GM23338 (cell line): ENCODE results near the gene RBM34. TPM values are rescaled to one million over a fixed set of nuclear protein-coding genes. Genes with fewer than 3 reads are reported as not detected.

Source experiments
- ATAC-seq: fragments of 200-7000 bp; cut with Tn5 transposase; 3 replicates; pipeline ENCODE4 v1.9.1; 2020
- DNase-seq: peaks from one replicate; pipeline ENCODE4 v3.0.0-alpha.2; 2015; ENCODE audit warnings: low spot score
- H2AFZ ChIP-seq: fragments of 200-600 bp; sonication (generic); 2 replicates; pipeline ENCODE4 v1.8.0; 2016; ENCODE audit warnings: antibody characterized with exemption, mild to moderate bottlenecking, moderate library complexity
- H3F3A ChIP-seq: fragments of 200-600 bp; sonication (generic); replicated peaks from 2 replicates; pipeline ENCODE4 v1.8.0; 2017; ENCODE audit warnings: antibody characterized with exemption, mixed run types, low read depth
- H3K27ac ChIP-seq: fragments of 200-600 bp; sonication (generic); 2 replicates; pipeline ENCODE4 v1.6.1; 2016; ENCODE audit warnings: low read depth
- H3K27me3 ChIP-seq: fragments of 200-600 bp; sonication (generic); 2 replicates; pipeline ENCODE4 v1.8.0; 2016; ENCODE audit warnings: mild to moderate bottlenecking, mixed run types, moderate library complexity; ENCODE audit not compliant: insufficient read depth
- H3K36me3 ChIP-seq: fragments of 200-600 bp; sonication (generic); 2 replicates; pipeline ENCODE4 v1.8.0; 2016; ENCODE audit warnings: mild to moderate bottlenecking; ENCODE audit not compliant: insufficient read depth
- H3K4me1 ChIP-seq: fragments of 200-600 bp; sonication (generic); 2 replicates; pipeline ENCODE4 v1.8.0; 2016; ENCODE audit warnings: mild to moderate bottlenecking, moderate library complexity; ENCODE audit not compliant: insufficient read depth
- H3K4me2 ChIP-seq: fragments of 200-600 bp; sonication (generic); 2 replicates; pipeline ENCODE4 v1.7.1; 2017; ENCODE audit warnings: mixed run types
- H3K4me3 ChIP-seq: fragments of 200-600 bp; sonication (generic); 2 replicates; pipeline ENCODE4 v1.6.1; 2016; ENCODE audit warnings: mixed run types
- H3K79me2 ChIP-seq: fragments of 200-600 bp; sonication (generic); replicated peaks from 2 replicates; pipeline ENCODE4 v1.8.0; 2017; ENCODE audit warnings: mild to moderate bottlenecking; ENCODE audit not compliant: insufficient read depth
- H3K9me2 ChIP-seq: fragments of 200-600 bp; sonication (generic); 2 replicates; pipeline ENCODE4 v1.8.0; 2017; ENCODE audit not compliant: insufficient read depth
- H4K20me1 ChIP-seq: fragments of 200-600 bp; sonication (generic); replicated peaks from 2 replicates; pipeline ENCODE4 v1.8.0; 2017; ENCODE audit warnings: mild to moderate bottlenecking; ENCODE audit not compliant: insufficient read depth
- H3K27ac Mint-ChIP-seq: 2 replicates; pipeline ENCODE4 v1.8.0; 2020; ENCODE audit warnings: inconsistent platforms, mild to moderate bottlenecking, moderate library complexity, mixed read lengths
- H3K27me3 Mint-ChIP-seq: 3 replicates; pipeline ENCODE4 v1.8.0; 2022; ENCODE audit warnings: low read depth, mild to moderate bottlenecking, moderate library complexity, mixed read lengths, inconsistent platforms; ENCODE audit not compliant: insufficient read depth, poor library complexity
- H3K36me3 Mint-ChIP-seq: 3 replicates; pipeline ENCODE4 v1.8.0; 2021; ENCODE audit warnings: low read depth, mild to moderate bottlenecking, inconsistent platforms, moderate library complexity, mixed read lengths
- H3K4me1 Mint-ChIP-seq: 3 replicates; pipeline ENCODE4 v1.8.0; 2020; ENCODE audit warnings: mild to moderate bottlenecking, inconsistent platforms, mixed read lengths
- H3K4me3 Mint-ChIP-seq: 3 replicates; pipeline ENCODE4 v1.8.0; 2021; ENCODE audit warnings: moderate library complexity, mild to moderate bottlenecking, inconsistent platforms, mixed read lengths
- H3K9me3 Mint-ChIP-seq: 3 replicates; pipeline ENCODE4 v1.8.0; 2020; ENCODE audit warnings: moderate library complexity, mild to moderate bottlenecking, inconsistent platforms, mixed read lengths
- CREB1 ChIP-seq: fragments of 250-450 bp; sonication (Bioruptor Pico); IDR thresholded peaks from 2 replicates; pipeline ENCODE4 v1.5.0; 2020; ENCODE audit warnings: low read depth, mild to moderate bottlenecking, moderate library complexity
- CTCF ChIP-seq, 2 experiments: fragments of 200-600 bp in 1 of 2; sonication (generic) in 1 of 2; conservative IDR thresholded peaks; 2 replicates each; pipeline versions ENCODE4 v1.5.1 to v1.6.1; 2016 to 2017; ENCODE audit warnings: antibody characterized with exemption in 2 of 2, low read depth in 2 of 2, mild to moderate bottlenecking in 2 of 2, moderate library complexity in 1 of 2
- ETS1 ChIP-seq: IDR thresholded peaks from 2 replicates; pipeline ENCODE4 v1.6.1; 2016; ENCODE audit warnings: antibody characterized with exemption
- EZH2 ChIP-seq: fragments of 200-600 bp; sonication (generic); IDR thresholded peaks from one replicate; pipeline ENCODE4 v1.8.0; 2017; ENCODE audit warnings: antibody characterized with exemption, mild to moderate bottlenecking, low read depth; ENCODE audit not compliant: unreplicated experiment
- EZH2phosphoT487 ChIP-seq: fragments of 200-600 bp; sonication (generic); IDR thresholded peaks from one replicate; pipeline ENCODE4 v1.8.1; 2018; ENCODE audit warnings: antibody characterized with exemption; ENCODE audit not compliant: unreplicated experiment
- JUNB ChIP-seq: IDR thresholded peaks from one replicate; pipeline ENCODE4 v1.6.1; 2016; ENCODE audit warnings: antibody characterized with exemption; ENCODE audit not compliant: unreplicated experiment
- NANOG ChIP-seq: IDR thresholded peaks from 2 replicates; pipeline ENCODE4 v1.6.1; 2016; ENCODE audit warnings: antibody characterized with exemption, borderline replicate concordance
- POLR2AphosphoS5 ChIP-seq: IDR thresholded peaks from 2 replicates; pipeline ENCODE4 v1.6.1; 2016; ENCODE audit warnings: antibody characterized with exemption, low read depth
- REST ChIP-seq: IDR thresholded peaks from one replicate; pipeline ENCODE4 v1.6.1; 2018; ENCODE audit warnings: antibody characterized with exemption; ENCODE audit not compliant: unreplicated experiment
- STAT1 ChIP-seq: IDR thresholded peaks from one replicate; pipeline ENCODE4 v1.6.1; 2016; ENCODE audit warnings: antibody characterized with exemption; ENCODE audit not compliant: unreplicated experiment
- ZNF114 ChIP-seq: fragments of 250-450 bp; sonication (Bioruptor Pico); IDR thresholded peaks from 2 replicates; pipeline ENCODE4 v1.5.0; 2020; ENCODE audit warnings: mild to moderate bottlenecking, moderate library complexity
- ZNF331 ChIP-seq: fragments of 250-450 bp; sonication (Bioruptor Pico); IDR thresholded peaks from 2 replicates; pipeline ENCODE4 v1.5.0; 2020; ENCODE audit warnings: low read depth, mild to moderate bottlenecking, moderate library complexity
- ZNF462 ChIP-seq: fragments of 250-450 bp; sonication (Bioruptor Pico); IDR thresholded peaks from 2 replicates; pipeline ENCODE4 v1.5.0; 2020; ENCODE audit warnings: mild to moderate bottlenecking, moderate library complexity
- polyA plus RNA-seq: library from polyadenylated mRNA; unstranded; fragments of >200 nt; fragmentation: Nextera tagmentation; extraction: Ambion mirVana; gene quantifications from 2 replicates; pipeline ENCODE4 v1.2.1, GENCODE V29; 2016
- total RNA-seq: library from RNA; depleted of rRNA; stranded (reverse); fragments of >200 nt; shearing (Covaris generic); gene quantifications from 2 replicates; pipeline ENCODE4 v1.2.3, GENCODE V29; 2014

The RBM34 gene
- total and polyA plus RNA-seq, 2 experiments from 2014 or later, result 51.8 to 177 TPM

- Histone ChIP-seq H3K4me3 (no peak overlapping the region), H3K27ac (no peak overlapping the region), H3K79me2 (peaks cover 43% of the 10 kb centered on the region), H3K4me1 (peaks cover 8% of the 10 kb centered on the region; the same call in 1 of the 2 replicates), H3K9me2 (no peaks in the 10 kb centered on the region), H4K20me1 (peaks cover 13% of the 10 kb centered on the region; the same call in 1 of the 2 replicates), H3F3A (no peaks in the 10 kb centered on the region; the same call in 1 of the 2 replicates), H3K27me3 (no peaks in the 10 kb centered on the region), H2AFZ (no peak overlapping the region), H3K36me3 (peaks cover 37% of the 10 kb centered on the region), H3K4me2 (no peak overlapping the region)
- H3K4me3 Mint-ChIP-seq, result no peak overlapping the region
- TF ChIP-seq JUNB (no peak), POLR2AphosphoS5 (no peak), EZH2 (no peak), ZNF462 (no peak), ZNF114 (CRISPR knock-in tag) (no peak), REST (no peak), CTCF (conservative IDR thresholded peaks at IDR 0.05; ENCODE audit: low read depth in 2 of 2) (no peak), ZNF331 (CRISPR knock-in tag) (no peak), STAT1 (no peak), NANOG (no peak), ETS1 (no peak), EZH2phosphoT487 (no peak), CREB1 (CRISPR knock-in tag) (no peak)
- H3K4me1 Mint-ChIP-seq, result peaks cover 4% of the 10 kb centered on the region; the same call in 2 of the 3 replicates
- peaks cover 2% of the 10 kb centered on the region for H3K27me3 Mint-ChIP-seq
- H3K36me3 Mint-ChIP-seq, result peaks cover 46% of the 10 kb centered on the region
- DNase-seq (no peak), ATAC-seq (no peak)
- no peaks in the 10 kb centered on the region for H3K9me3 Mint-ChIP-seq
- no peak overlapping the region for H3K27ac Mint-ChIP-seq
These were observed 4.3 kb downstream of the RBM34 start for GRCh38 chr1:235156740-235157139.
